Type B pancreatic cell (in vitro differentiated cells): ENCODE data around the gene SFSWAP. TPM values are rescaled to one million over a fixed set of nuclear protein-coding genes. Genes with fewer than 3 reads are reported as not detected.

Source experiments
- total RNA-seq: library from RNA; stranded (reverse); gene quantifications from 2 replicates; pipeline ENCODE4 v1.2.1, GENCODE V29; 2021; ENCODE audit warnings: low replicate concordance

Gene SFSWAP
- total RNA-seq, 1 donor from 2014 or later: 59.3 TPM

Other genes with a start within 250 kb of the SFSWAP start
- gene MMP17, start 117.3 kb downstream of the SFSWAP start, total RNA-seq: 14.1 and 26.8 TPM in 2 replicates
- 80.0 and 99.3 TPM in 2 replicates for gene ULK1, start 183.5 kb downstream of the SFSWAP start, total RNA-seq
- 32.2 and 38.1 TPM in 2 replicates for gene PUS1, start 218.2 kb downstream of the SFSWAP start, total RNA-seq
- 41.4 and 55.2 TPM in 2 replicates for gene EP400, start 238.9 kb downstream of the SFSWAP start, total RNA-seq